ENCODE data around the gene NR3C1.
A peak's percentile ranks its signal among the peaks of the same experiment; 100 is the strongest.

Gene NR3C1

GRCh38 chr5:143397302-143398052, 6.0 kb downstream of the NR3C1 start:
- TF ChIP-seq, protein P1, sequence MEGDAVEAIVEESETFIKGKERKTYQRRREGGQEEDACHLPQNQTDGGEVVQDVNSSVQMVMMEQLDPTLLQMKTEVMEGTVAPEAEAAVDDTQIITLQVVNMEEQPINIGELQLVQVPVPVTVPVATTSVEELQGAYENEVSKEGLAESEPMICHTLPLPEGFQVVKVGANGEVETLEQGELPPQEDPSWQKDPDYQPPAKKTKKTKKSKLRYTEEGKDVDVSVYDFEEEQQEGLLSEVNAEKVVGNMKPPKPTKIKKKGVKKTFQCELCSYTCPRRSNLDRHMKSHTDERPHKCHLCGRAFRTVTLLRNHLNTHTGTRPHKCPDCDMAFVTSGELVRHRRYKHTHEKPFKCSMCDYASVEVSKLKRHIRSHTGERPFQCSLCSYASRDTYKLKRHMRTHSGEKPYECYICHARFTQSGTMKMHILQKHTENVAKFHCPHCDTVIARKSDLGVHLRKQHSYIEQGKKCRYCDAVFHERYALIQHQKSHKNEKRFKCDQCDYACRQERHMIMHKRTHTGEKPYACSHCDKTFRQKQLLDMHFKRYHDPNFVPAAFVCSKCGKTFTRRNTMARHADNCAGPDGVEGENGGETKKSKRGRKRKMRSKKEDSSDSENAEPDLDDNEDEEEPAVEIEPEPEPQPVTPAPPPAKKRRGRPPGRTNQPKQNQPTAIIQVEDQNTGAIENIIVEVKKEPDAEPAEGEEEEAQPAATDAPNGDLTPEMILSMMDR (IDR thresholded peaks at IDR 0.05; ENCODE audit: low read depth, low read length, poor library complexity, severe bottlenecking), result no peak
- TF ChIP-seq EZH2phosphoT487 (IDR thresholded peaks at IDR 0.05; ENCODE audit: borderline replicate concordance, low read length), result no peak
- 0 out of 2 replicates have a peak overlapping the region, but pooled peaks have one; percentile 2 for H3K27ac ChIP-seq (ENCODE audit: low read depth, low read length)
- peaks cover 100% of the 10 kb centered on the region for H3K79me2 ChIP-seq (ENCODE audit: control insufficient read depth, low read length)
- H3K4me3 ChIP-seq (ENCODE audit: low read length), result peak overlapping the region; percentile 88
- no peaks in the 10 kb centered on the region for H3K9me2 ChIP-seq (replicated peaks; ENCODE audit: control insufficient read depth, low read length)
- peaks cover 82% of the 10 kb centered on the region for H3K4me1 ChIP-seq (ENCODE audit: control insufficient read depth, low read length)
- H3K27me3 ChIP-seq (ENCODE audit: control insufficient read depth, low read length), result no peaks in the 10 kb centered on the region
- H3K9me3 ChIP-seq (ENCODE audit: control insufficient read depth, insufficient read depth, low read length), result no peaks in the 10 kb centered on the region
- H3K4me2 ChIP-seq (ENCODE audit: low read length), result peak overlapping the region; percentile 81
- peaks cover 18% of the 10 kb centered on the region for H3F3A ChIP-seq (ENCODE audit: control insufficient read depth, insufficient read depth)
- H3K36me3 ChIP-seq (ENCODE audit: control insufficient read depth, low read length), result peaks cover 98% of the 10 kb centered on the region
- peaks cover 37% of the 10 kb centered on the region for H4K20me1 ChIP-seq (ENCODE audit: control insufficient read depth, insufficient read depth, low read depth, low read length)

DNA sequence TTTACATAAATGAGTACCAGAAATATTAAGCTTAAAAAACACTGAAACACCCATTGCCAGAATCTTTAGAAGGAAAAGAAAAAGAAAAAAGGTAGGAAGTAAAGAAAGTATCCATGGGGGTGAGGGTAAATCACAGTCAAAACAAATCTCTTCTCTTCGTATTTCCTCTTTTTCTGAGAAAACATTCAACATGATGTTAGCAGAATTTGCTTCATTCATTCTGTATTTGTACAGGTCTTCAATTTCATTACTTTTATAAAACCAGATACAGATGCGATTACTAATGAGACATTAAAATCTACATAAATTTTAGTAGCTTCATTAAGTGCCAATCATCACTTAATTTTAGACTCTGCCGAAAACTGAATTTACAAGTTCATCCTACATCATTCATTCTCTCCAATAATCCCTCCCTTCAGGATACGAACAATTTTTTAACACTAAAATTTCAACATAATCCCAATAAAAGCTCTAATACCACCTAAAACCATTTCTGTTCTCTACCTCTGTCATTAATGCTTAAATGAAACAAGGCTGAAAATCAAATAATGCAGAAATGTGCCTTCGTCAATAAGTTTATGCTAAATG, 7.0 kb downstream of the NR3C1 start:
- no peaks in the 10 kb centered on the region for H3K27me3 ChIP-seq (ENCODE audit: control insufficient read depth, low read length)
- H3F3A ChIP-seq (ENCODE audit: control insufficient read depth, insufficient read depth), result peaks cover 18% of the 10 kb centered on the region
- peaks cover 75% of the 10 kb centered on the region for H3K4me1 ChIP-seq (ENCODE audit: control insufficient read depth, low read length)
- H3K9me2 ChIP-seq (replicated peaks; ENCODE audit: control insufficient read depth, low read length), result no peaks in the 10 kb centered on the region
- H3K36me3 ChIP-seq (ENCODE audit: control insufficient read depth, low read length), result peaks cover 96% of the 10 kb centered on the region
- peak overlapping the region; percentile 81 for H3K4me2 ChIP-seq (ENCODE audit: low read length)
- peak overlapping the region; percentile 33 for H3K27ac ChIP-seq (ENCODE audit: low read depth, low read length)
- peaks cover 100% of the 10 kb centered on the region for H3K79me2 ChIP-seq (ENCODE audit: control insufficient read depth, low read length)
- TF ChIP-seq, protein P1 (IDR thresholded peaks at IDR 0.05; ENCODE audit: low read depth, low read length, poor library complexity, severe bottlenecking), result no peak
- no peak for TF ChIP-seq EZH2phosphoT487 (IDR thresholded peaks at IDR 0.05; ENCODE audit: borderline replicate concordance, low read length)
- H3K9me3 ChIP-seq (ENCODE audit: control insufficient read depth, insufficient read depth, low read length), result no peaks in the 10 kb centered on the region
- peak overlapping the region; percentile 88 for H3K4me3 ChIP-seq (ENCODE audit: low read length)
- peaks cover 30% of the 10 kb centered on the region for H4K20me1 ChIP-seq (ENCODE audit: control insufficient read depth, insufficient read depth, low read depth, low read length)

DNA sequence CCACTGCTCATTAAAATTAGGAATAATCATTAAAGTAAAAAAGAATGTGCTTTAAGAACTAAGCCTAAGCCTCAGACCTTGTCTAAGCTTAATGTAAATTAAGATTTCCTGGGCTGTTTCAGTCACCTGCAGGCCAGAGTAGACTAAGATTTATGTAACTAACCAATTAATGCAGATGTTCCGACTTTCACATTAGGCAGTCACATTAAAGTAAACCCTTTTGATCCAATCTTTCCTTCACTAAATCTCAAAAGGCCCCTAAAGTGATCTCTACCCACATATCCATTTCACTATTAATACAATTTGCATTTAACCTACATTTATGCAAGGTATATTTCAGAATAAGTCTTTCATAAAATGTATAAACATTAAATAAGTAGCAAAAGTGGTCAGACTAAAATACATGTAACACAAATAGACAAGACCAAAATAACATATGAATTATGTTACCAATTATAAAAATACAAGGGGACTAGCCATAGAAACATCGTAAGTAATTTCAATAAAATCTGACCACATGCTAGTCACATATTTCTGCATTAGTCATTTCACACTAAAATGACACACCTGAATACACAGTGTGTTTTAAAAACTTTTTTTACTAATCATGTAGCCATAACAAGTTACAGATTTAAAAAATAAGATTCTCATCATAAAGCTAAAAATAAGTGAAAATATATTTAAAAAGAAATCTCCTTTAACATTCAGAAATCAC, 7.7 kb downstream of the NR3C1 start:
- Histone ChIP-seq H3K27ac (ENCODE audit: low read depth, low read length) (peak overlapping the region; percentile 33), H3K4me1 (ENCODE audit: control insufficient read depth, low read length) (peaks cover 68% of the 10 kb centered on the region), H3K9me2 (replicated peaks; ENCODE audit: control insufficient read depth, low read length) (no peaks in the 10 kb centered on the region), H3K4me2 (ENCODE audit: low read length) (peak overlapping the region; percentile 81), H3K4me3 (ENCODE audit: low read length) (peak overlapping the region; percentile 88), H3K36me3 (ENCODE audit: control insufficient read depth, low read length) (peaks cover 94% of the 10 kb centered on the region), H3K79me2 (ENCODE audit: control insufficient read depth, low read length) (peaks cover 100% of the 10 kb centered on the region), H3F3A (ENCODE audit: control insufficient read depth, insufficient read depth) (peaks cover 18% of the 10 kb centered on the region), H4K20me1 (ENCODE audit: control insufficient read depth, insufficient read depth, low read depth, low read length) (peaks cover 23% of the 10 kb centered on the region), H3K27me3 (ENCODE audit: control insufficient read depth, low read length) (no peaks in the 10 kb centered on the region), H3K9me3 (ENCODE audit: control insufficient read depth, insufficient read depth, low read length) (peaks cover under 1% of the 10 kb centered on the region; the same call in 1 of the 2 replicates)
- TF ChIP-seq, protein P1 (IDR thresholded peaks at IDR 0.05; ENCODE audit: low read depth, low read length, poor library complexity, severe bottlenecking), result no peak
- TF ChIP-seq EZH2phosphoT487 (IDR thresholded peaks at IDR 0.05; ENCODE audit: borderline replicate concordance, low read length), result no peak
